ENCODE results near the gene CEP41.
"Not testable (repeated sequence)": the region's sequence is repeated elsewhere in the genome, so short reads cannot be mapped to it uniquely, and the experiment has no call there.

CEP41 gene

DNA sequence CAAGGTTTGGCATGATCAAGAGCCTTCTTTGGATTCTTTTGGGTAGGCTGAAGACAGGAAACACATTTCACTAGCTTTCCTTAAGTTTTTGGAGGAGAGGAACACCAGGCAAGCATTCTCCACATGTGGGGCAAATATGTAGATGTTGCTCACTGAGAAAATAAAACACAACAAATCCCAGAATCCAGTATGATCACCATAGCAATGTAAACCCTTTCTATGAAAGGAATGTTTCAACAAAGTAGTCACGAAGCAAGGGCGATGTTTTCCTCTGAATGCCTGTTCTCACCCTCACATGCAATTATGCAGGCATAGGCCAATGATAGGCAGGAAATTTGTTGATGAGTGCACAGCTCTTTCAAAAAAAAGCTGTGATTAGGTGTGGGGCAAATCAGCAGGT, 20.5 kb upstream of the CEP41 start:
- no peak for DNase-seq

GRCh38 chr7:130458257-130458656, 17.4 kb upstream of the CEP41 start:
- no peak for DNase-seq

- DNase-seq: no peak
Measured at GRCh38 chr7:130454959-130455358, 14.1 kb upstream of the CEP41 start.

GRCh38 chr7:130452951-130453350, 12.1 kb upstream of the CEP41 start:
- DNase-seq: no peak

DNA sequence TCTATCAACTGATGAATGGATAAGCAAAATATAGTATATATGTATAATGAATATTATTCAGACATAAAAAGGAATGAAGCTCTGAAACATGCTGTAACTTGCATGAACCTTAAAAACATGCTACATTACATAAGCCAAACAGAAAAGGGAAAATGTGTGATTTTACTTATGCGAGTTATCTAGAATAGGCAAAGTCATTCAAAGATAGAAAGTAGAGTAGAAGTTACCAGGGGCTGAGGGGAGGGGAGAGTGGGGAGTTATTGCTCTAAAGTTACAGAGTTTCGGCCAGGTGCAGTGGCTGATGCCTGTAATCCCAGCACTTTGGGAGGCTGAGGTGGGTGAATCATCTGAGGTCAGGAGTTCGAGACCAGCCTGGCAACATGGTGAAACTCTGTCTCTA, 10.5 kb upstream of the CEP41 start:
- DNase-seq: not testable (repeated sequence)

- DNase-seq: no peak
Measured at GRCh38 chr7:130446259-130446658, 5.4 kb upstream of the CEP41 start.

- DNase-seq: no peak
Measured at GRCh38 chr7:130444751-130445407, 4.1 kb upstream of the CEP41 start.

GRCh38 chr7:130444234-130444633, 3.4 kb upstream of the CEP41 start:
- no peak for DNase-seq

DNA sequence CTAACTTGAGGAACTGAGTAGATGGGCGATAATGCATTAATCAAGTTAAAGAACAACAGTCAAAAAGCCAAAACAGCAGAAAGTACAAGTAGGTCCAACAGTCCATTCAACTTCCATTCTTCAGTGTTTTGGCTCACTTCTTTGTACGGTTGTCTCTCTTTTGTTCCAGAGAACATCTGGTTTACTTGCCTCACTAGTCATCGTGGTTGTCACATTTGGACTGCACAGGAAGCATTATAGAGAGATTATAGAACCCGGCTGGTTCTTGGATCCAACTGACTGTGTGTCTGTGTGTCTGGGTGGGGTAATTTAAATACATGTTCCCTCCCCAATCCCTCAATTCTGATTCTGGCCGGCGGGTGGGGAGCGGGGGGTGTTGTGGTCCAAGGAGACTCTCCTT, 1.8 kb upstream of the CEP41 start:
- no peak for DNase-seq

GRCh38 chr7:130441408-130441869, 623 bp upstream of the CEP41 start:
- no peak for DNase-seq

DNA sequence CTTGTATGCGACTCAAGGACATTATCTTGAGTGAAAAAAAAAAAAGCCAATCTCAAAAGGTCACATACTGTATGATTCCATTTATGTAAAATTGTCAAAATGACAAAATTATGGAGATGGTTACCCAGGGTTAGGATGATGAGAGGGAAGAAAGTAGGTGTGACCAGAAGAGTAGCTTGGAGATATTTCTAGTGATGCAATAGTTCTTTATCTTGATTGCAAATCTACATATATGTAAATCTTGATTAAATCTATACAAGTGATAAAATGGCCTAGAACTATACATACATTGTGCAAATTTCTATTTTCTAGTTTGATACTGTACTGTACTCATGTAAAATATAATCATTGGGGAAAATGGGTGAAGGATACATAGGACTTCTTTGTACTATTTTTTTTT, 4.6 kb downstream of the CEP41 start:
- no peak for DNase-seq

- no peak for DNase-seq
Measured at GRCh38 chr7:130435311-130435854, 5.4 kb downstream of the CEP41 start.

DNA sequence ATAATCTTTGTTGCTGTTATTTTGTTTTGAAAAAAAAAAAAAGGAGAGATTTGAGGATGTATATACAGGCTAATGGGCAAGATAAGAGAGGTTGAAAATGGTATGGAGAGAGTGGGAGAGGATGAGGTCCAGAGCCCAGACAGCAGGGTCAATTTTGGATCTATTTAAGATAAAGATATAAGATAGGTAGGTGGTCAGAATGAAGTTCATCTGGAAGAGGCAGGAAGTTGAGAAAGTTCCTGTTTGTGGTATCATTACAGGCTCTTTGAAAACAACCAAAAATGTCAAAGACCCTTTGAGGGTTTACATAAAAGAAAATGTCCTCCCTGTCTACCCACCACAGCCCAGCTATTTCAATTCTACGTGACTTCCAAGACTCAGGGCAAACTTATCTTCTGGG, 7.5 kb downstream of the CEP41 start:
- no peak for DNase-seq

GRCh38 chr7:130432886-130433285, 7.9 kb downstream of the CEP41 start:
- DNase-seq: no peak

GRCh38 chr7:130430841-130431666, 9.8 kb downstream of the CEP41 start:
- no peak for DNase-seq

- DNase-seq: no peak
Measured at GRCh38 chr7:130430115-130430514, 10.7 kb downstream of the CEP41 start.

GRCh38 chr7:130429019-130429418, 11.8 kb downstream of the CEP41 start:
- no peak for DNase-seq

DNA sequence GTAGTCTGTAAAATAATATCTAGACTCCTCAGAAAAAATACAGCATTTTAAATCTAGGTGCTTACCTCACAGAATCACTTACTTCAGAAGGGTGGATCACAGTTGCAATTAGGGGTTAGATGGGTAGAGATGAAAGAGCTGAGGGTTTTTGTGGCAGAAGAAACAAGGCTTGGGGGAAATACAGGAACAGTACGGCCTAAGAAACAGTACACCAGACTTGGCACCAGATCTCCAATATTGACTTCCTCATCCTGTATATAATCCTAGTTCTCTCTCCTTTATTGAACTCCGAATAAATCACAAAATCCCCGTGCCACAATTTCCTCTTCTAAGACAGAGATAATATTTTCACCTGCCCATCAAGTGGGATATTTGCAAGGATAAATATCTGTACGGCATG, 14.3 kb downstream of the CEP41 start:
- no peak for DNase-seq

DNA sequence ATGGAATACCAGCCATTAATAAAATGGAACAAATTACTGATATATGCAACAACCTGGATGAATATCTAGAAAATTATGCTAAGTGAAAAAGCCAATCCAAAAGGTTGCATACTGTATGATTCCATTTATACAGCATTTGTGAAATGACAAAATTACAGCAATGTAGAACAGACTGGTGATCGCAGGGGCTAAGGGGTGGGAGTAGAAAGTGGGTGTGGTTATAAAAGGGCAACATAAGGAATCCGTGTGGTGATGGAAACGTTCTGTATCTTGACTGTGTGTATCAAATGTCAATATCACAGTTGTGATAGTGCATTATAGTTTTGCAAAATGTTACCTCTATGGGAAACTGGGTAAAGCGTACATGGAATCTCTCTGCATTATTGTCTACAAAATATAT, 15.0 kb downstream of the CEP41 start:
- no peak for DNase-seq

GRCh38 chr7:130423501-130424037, 17.2 kb downstream of the CEP41 start:
- DNase-seq: no peak

DNA sequence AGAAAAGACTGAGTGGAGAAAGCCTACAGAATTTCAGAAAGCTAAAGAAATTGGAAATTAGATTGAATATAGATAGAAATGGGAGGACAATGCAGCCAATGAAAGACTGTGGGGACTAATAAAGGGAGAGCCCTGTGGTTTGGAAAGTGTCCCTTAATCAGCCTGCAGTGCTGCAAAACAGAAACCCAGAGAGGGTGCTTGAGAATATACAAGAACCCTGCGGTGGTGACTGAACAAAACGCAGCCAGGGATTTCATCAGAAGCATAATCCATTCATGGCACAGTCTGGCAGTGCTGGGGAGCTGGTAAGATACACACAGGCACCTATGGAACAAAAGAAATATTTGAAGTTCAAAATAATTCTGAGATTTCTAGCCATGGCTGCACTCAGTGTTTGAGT, 19.1 kb downstream of the CEP41 start:
- no peak for DNase-seq

DNA sequence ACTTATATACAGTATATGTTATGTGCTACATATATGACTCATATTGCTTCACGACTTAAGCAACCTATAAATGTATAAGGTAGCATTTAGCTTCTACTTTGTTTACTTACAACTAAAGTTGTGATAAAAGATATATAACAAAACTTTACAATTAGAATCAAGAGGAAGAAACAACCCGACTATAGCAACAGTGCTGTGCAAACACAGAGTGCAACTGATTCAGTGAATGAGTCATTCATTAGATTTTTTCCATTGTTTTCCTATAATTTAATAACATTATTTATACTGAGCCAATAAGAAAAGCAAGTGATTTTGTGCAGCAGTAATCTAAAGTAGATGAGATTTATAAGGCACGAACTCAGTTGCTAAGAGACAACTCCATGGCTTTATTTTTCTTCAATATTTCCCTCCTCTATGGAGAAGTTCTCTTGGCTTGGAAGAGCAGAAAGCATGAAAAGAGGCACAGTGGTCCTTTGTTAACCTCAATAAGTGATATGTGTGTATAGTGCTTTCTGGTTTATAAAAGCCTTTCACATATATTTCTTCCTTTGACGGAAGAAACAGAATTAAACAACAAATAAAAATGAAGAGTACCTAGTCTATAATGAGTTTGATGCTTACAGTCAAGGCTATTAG, 19.8 kb downstream of the CEP41 start:
- DNase-seq: no peak

DNA sequence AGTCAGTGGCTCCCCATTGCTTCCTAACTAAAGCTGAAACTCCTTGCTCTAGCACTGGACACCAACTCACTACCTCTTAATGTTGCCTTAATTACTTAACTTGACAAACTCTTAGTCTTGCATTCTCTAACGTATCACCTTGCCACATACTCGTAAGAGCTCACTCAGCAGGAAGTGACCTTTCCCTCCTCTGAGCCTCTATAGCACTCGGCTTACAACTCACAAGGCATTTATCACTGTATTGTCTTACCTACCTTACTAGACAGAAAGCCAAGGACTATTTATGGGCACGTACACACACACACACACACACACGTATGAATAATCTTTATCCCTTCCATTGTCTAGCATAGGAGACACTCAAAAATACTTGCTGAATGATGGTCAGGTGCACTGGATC, 21.2 kb downstream of the CEP41 start:
- DNase-seq: no peak
